NOMO-1 (cell line): Measurements from ENCODE around the gene SMARCC1.

ENCODE experiments used
- DNase-seq, 2 experiments: peaks; one replicate each; lab custom pipeline; 2025; ENCODE audit not compliant: unreplicated experiment in 2 of 2; lab: John Stamatoyannopoulos, UW

SMARCC1 gene

DNA sequence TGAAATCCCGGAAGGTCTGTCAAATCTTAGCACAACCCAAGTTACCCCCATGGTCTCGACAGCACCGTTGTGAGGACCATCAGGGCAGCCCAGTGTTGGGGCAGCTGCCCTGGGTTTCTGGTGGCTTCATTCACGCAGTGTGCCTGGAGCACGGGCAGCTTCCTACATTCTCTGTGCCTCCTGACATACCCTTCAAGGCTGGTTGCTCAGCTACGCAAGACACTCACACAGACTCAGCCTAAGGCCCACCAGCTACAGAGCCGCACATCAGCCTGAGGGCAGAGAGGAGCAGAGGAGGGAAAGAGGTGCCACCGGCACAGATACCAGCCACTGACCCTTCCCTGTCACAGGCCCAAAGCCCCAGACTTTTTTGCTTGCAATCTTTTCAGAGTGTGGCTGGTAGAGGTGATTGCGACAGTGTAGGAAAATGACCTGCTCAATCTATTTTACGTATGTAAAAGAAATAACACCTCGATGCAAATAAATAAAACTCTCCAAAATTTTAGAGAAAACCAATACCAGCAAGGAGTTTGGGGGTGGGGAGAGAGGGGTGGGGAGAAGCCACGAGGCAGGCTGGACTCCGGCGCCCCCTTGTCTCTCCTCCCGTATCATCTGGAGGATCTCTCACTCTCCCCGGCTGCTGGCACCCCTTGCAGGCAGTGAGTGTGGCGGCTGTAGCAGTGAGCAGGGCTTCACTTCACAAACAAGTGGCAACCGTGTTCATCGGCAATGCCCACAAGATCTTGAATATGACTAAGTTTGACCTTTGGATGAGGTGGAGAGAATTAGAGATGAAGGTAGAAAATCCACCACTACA is 215.8 kb downstream of the SMARCC1 start:
- no peak for DNase-seq

DNA sequence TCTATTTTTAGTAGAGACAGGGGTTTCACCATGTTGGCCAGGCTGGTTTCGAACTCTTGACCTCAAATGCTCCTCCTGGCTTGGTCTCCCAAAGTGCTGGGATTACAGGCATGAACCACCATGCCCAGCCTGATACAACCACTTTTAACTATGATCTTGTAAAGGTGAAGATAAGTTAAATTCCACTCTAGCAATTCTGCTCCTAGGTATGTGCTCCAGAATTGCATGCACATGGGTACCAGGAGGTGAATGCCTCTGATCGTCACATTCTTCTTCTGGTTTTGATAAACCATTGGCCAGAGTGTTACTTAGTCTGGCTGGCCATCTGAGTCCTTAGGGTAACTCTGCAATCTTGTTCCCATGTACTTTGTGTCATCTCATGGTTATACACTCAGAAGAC is 225.3 kb downstream of the SMARCC1 start:
- no peak for DNase-seq

DNA sequence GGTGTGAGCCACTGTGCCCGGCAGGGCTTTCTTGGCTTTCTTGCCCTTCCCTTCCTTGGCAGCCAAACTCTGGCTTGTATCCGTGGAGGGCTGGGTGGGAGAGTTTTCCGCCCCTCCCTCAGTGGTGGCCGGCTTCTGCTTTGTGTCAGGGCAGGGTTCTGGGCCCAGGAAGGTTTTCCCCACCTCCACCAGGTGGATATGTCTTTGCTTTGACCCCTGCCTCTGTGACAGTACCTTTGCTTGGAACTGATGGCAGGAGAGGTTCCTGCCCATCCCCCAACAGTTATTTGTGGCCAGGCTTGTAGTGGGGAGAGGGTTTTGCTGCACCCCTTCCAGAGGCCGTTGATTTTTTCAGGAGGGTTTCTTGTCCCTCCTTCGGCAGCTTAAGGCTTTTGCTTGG is 227.4 kb downstream of the SMARCC1 start:
- no peak for DNase-seq

DNA sequence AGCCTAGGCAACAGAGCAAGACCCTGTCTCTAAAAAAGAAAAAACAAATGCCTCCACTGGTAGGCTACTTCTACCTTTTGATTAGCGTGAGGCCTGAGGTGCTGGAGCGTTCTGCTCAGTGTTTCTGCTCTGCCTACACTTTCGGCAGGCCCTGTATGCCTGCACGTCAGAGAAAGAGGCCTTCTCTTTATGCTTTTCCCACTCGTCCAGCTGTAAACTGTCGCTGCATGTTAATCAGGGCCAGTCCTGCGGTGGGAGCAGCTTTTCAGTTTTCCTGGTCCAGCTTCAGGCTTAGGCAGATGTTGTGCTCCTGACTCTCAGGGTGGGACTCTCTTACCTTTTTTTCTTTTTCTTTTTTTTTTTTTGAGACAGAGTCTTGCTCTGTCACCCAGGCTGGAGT is 228.3 kb downstream of the SMARCC1 start:
- no peak for DNase-seq

DNA sequence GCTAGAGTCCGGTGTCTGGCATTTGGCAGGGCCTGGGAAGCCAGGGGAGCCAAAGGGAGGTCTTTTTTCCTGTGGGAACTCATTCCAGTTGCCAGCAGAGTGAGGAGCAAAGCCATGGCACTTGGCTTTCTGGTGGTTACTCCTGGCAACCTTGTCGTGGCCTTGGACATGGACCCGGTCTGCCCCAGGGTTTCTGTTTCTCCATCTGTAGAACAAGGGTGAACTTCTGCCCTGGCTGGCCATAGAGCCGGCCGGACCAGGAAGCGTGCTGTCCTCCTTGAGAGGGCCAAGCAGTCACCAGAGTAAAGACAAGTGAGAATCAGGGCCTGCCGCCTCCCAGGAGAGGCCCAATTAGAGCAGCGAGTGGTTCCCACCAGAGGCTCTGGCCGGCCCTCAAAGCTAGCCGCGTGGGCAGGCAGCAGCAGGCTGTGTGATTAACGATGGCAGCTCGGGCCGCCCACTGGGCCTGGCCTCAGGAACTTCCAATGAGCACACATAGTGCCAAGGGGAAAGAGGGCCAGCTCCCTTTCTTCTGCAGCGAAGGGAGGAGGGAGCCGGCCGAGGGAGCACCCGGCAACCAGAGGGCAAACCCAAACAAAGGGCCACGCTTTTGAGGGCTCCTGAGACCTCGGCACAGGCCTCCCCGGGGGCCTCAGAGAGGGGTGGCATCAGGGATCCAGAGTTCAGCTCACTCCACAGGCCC is 239.1 kb downstream of the SMARCC1 start:
- DNase-seq, result no peak

DNA sequence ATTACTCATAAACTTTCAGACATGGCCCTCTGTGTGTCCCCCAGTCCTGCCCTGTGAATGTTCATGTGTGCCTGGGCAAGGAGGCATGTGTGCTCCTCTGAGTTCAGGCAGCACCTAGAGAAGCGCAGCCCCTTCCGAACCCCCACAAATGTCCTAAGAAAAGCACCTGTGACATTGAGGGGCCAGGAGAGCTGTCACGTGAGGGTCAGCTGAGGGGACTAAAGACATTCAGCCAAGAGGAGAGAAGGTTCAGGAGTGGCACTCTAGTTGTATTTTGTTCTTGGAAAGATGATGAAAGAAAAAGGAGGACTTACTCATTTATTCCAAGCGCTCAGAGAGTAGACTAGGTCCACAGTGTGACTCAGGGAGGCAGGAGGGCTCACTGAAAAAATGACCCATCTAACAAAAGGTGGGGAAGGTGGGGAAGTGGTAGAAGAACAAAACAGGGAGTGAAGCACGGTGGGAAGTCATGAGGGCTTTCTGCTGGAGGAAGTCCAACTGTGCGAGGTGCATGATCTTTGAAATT is 240.0 kb downstream of the SMARCC1 start:
- no peak for DNase-seq

DNA sequence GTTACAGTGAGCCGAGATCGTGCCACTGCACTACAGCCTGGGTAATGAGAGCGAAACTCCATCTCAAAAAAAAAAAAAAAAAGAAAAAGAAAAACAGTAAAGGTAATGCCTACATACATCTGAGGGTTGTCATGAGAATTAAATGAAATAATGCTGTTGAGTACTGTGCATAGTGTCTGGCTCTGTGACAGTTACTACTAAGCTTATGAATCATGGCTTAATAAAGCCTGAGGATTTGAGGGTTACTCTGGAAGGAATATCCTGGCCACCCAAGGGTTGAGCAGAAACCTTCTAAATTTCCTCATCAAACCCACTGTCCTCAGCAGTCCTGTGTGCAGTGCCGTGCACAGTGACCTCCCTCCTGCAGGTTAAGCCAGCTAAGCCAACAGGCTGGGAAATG is 241.4 kb downstream of the SMARCC1 start:
- DNase-seq, result no peak

DNA sequence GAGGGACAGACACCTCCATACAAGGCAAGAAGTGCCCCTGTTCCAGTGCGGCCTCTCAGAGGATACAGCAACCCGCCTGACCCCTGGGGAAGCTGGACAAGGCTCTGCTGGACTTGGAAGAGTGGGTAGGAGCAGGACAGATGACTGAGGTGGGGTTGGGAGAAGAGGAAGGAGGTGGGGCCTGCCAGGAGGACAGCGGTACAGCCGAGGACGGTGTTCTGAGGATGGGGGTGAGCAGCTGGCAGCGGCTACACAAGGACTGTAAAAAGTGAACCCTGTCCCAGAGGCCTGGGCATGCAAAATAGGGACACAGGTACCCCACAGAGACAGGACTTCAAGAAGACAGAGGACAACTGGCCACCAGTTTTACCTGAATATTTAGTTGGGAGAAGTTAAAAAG is 244.7 kb downstream of the SMARCC1 start:
- no peak for DNase-seq

DNA sequence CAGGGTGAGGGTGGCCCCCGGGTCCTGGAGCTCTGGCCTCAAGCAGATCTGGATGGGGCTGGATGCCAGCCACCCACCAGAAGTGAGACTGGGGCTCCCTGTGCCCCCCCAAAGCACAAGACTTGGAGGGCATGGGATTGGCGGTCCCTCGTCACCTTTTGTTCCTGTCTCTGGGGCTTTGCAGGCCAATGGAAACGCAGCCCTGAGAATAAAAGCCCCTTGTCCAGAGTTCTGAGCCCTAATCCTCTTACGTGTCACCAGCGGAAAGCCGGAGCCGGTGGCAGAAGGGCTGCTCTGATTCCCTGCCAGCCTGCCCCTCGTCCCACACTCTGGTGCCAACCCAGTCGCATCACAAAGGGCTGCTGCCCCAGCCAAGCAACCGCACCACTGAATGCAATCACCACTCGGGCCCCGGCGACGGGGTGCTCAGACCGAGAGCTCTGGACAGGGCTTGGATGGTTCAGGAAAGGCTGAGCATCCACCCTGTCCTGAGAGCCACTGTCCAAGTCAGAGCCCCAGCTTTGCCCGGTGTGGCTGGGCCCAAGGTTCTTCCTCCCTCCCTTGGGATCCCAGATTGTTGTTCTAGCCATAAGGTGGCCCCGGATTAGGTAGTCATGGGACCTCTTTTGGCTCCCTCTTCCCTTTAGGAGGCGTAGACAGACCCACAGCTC is 245.3 kb downstream of the SMARCC1 start:
- DNase-seq, result no peak
